GM21576 (cell line): ENCODE data around the gene BMX.

Experiments
- ATAC-seq: cut with Tn5 transposase; IDR thresholded peaks from one replicate; pipeline ENCODE4 v1.9.1; 2021; ENCODE audit warnings: mild to moderate bottlenecking, moderate library complexity; ENCODE audit not compliant: unreplicated experiment

BMX gene

GRCh38 chrX:15505101-15505500 lies 4.5 kb downstream of the BMX start:
- no peak for ATAC-seq

- ATAC-seq: no peak
Measured at GRCh38 chrX:15507005-15507404, 6.4 kb downstream of the BMX start.

GRCh38 chrX:15509845-15510244 lies 9.2 kb downstream of the BMX start:
- no peak for ATAC-seq

GRCh38 chrX:15511563-15511962 lies 11.0 kb downstream of the BMX start:
- no peak for ATAC-seq

GRCh38 chrX:15512401-15512965 lies 11.9 kb downstream of the BMX start:
- ATAC-seq: no peak

- ATAC-seq: no peak
Measured at GRCh38 chrX:15514279-15514678, 13.7 kb downstream of the BMX start.

- ATAC-seq: no peak
Measured at GRCh38 chrX:15515931-15516330, 15.3 kb downstream of the BMX start.

GRCh38 chrX:15522464-15522863 lies 21.9 kb downstream of the BMX start:
- no peak for ATAC-seq

- no peak for ATAC-seq
Measured at GRCh38 chrX:15523088-15523487, 22.5 kb downstream of the BMX start.

GRCh38 chrX:15524417-15524816 lies 23.8 kb downstream of the BMX start:
- no peak for ATAC-seq

GRCh38 chrX:15525664-15526416 lies 25.2 kb downstream of the BMX start:
- no peak for ATAC-seq

- no peak for ATAC-seq
Measured at GRCh38 chrX:15529165-15529564, 28.6 kb downstream of the BMX start.

- ATAC-seq: no peak
Measured at GRCh38 chrX:15530318-15530717, 29.7 kb downstream of the BMX start.

- no peak for ATAC-seq
Measured at GRCh38 chrX:15546745-15547144, 46.1 kb downstream of the BMX start.

GRCh38 chrX:15547356-15547755 lies 46.7 kb downstream of the BMX start:
- ATAC-seq: no peak

GRCh38 chrX:15549189-15550012 lies 48.8 kb downstream of the BMX start:
- ATAC-seq: no peak

- no peak for ATAC-seq
Measured at GRCh38 chrX:15559227-15559626, 58.6 kb downstream of the BMX start.

- no peak for ATAC-seq
Measured at GRCh38 chrX:15560924-15561323, 60.3 kb downstream of the BMX start.

GRCh38 chrX:15563056-15563455 lies 62.4 kb downstream of the BMX start:
- no peak for ATAC-seq

GRCh38 chrX:15564981-15565579 lies 64.5 kb downstream of the BMX start:
- no peak for ATAC-seq

- ATAC-seq: no peak
Measured at GRCh38 chrX:15566244-15566643, 65.6 kb downstream of the BMX start.

GRCh38 chrX:15567267-15567666 lies 66.7 kb downstream of the BMX start:
- ATAC-seq: no peak
